A549 (cell line): ENCODE measurements around the gene GREB1.

ENCODE experiments used
- EP300 ChIP-seq, 2 experiments: fragments of >200 bp; sonication (Bioruptor Twin); formaldehyde crosslinking; IDR thresholded peaks; 2 replicates in 1 of 2; 3 replicates in 1 of 2; pipeline ENCODE4 v1.6.1; 2016 to 2017
- ESRRA ChIP-seq: fragments of 150-350 bp; IDR thresholded peaks from 2 replicates; pipeline ENCODE4 v1.6.1; 2014; ENCODE audit warnings: mild to moderate bottlenecking, low read length, borderline replicate concordance
- JUN ChIP-seq, 2 experiments: fragments of >200 bp; sonication (Bioruptor Twin); formaldehyde crosslinking; IDR thresholded peaks; 2 replicates in 1 of 2; 3 replicates in 1 of 2; pipeline ENCODE4 v1.6.1; 2016 to 2017
- MAZ ChIP-seq: fragments of 150-350 bp; IDR thresholded peaks from 2 replicates; pipeline ENCODE4 v1.6.1; 2014; ENCODE audit warnings: antibody characterized with exemption, low read depth, low read length, borderline replicate concordance
- RAD21 ChIP-seq, 2 experiments: fragments of >200 bp in 1 of 2; sonication (Bioruptor Twin) in 1 of 2; formaldehyde crosslinking in 1 of 2; IDR thresholded peaks in 1 of 2; conservative IDR thresholded peaks in 1 of 2; 2 replicates in 1 of 2; 3 replicates in 1 of 2; pipeline ENCODE4 v1.6.1; 2012 to 2018; ENCODE audit warnings: inconsistent platforms in 1 of 2
- TF ChIP-seq, protein P1 (sequence below): fragments of >200 bp; sonication (Bioruptor Twin); formaldehyde crosslinking; IDR thresholded peaks from 3 replicates; pipeline ENCODE4 v1.5.1; 2016

DNA sequence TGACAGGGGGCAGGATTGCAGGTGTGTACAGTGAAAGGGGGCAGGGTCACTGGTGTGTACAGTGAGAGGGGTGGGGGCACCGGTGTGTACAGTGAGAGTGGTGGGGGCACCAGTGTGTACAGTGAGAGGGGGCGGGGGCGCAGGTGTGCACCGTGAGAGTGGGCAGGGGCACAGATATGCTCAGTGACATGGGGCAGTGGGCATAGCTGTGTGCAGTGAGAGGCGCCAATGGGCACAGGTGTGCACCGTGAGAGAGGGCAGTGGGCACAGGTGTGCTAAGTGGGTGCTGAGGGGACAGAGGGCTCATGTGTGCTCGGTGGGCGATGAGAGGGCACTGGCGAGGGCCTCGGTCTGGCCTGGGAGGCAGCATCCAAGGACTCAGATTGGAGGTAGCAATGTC lies 63.0 kb downstream of the GREB1 start:
- TF ChIP-seq RAD21 (conservative IDR thresholded peaks at IDR 0.05 in 1 of 2, IDR thresholded peaks at IDR 0.05 in 1 of 2), result no peak
- TF ChIP-seq, protein P1, sequence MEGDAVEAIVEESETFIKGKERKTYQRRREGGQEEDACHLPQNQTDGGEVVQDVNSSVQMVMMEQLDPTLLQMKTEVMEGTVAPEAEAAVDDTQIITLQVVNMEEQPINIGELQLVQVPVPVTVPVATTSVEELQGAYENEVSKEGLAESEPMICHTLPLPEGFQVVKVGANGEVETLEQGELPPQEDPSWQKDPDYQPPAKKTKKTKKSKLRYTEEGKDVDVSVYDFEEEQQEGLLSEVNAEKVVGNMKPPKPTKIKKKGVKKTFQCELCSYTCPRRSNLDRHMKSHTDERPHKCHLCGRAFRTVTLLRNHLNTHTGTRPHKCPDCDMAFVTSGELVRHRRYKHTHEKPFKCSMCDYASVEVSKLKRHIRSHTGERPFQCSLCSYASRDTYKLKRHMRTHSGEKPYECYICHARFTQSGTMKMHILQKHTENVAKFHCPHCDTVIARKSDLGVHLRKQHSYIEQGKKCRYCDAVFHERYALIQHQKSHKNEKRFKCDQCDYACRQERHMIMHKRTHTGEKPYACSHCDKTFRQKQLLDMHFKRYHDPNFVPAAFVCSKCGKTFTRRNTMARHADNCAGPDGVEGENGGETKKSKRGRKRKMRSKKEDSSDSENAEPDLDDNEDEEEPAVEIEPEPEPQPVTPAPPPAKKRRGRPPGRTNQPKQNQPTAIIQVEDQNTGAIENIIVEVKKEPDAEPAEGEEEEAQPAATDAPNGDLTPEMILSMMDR, result no peak
- no peak for TF ChIP-seq JUN (IDR thresholded peaks at IDR 0.05)
- TF ChIP-seq ESRRA, result no peak
- TF ChIP-seq MAZ, result no peak
- no peak for TF ChIP-seq EP300 (IDR thresholded peaks at IDR 0.05)
